ENCODE results near the gene CHN2. TPM values are rescaled to one million over a fixed set of nuclear protein-coding genes. Genes with fewer than 3 reads are reported as not detected.

Gene CHN2
- polyA plus RNA-seq, 1 of the 3 experiments (the other 2 are of a cell fraction) = 0.02 TPM

DNA sequence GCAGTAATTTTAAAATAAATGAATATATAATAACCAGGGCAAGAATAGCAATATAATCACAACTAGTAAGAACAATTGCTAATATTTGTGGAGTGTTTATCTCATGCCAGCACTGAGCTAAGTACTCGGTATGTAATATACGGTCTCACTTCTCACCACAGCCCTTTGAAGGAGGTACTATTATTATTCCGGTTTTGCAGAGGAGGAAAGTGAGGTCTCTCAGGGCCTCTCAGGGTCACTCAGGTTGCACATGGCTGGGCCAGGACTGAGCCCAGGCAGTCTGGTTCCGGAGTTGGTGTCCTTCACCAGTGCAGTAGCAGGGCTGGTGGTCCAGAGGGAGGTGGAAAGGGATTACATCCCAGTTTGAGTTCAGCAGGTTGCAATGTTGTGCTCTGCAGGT, 80.9 kb downstream of the CHN2 start:
- H3K4me3 ChIP-seq (ENCODE audit: low read depth in 2 of 2, low read length in 1 of 2) = no peak overlapping the region
- no peak overlapping the region for H3K9ac ChIP-seq
- no peaks in the 10 kb centered on the region for H3K9me3 ChIP-seq
- H3K4me2 ChIP-seq = no peak overlapping the region
- no peaks in the 10 kb centered on the region for H4K20me1 ChIP-seq (ENCODE audit: insufficient read depth)
- H3F3A ChIP-seq (replicated peaks; ENCODE audit: insufficient read depth) = no peaks in the 10 kb centered on the region
- H3K79me2 ChIP-seq (ENCODE audit: insufficient read depth) = no peaks in the 10 kb centered on the region
- TF ChIP-seq EP300 (IDR thresholded peaks at IDR 0.05; ENCODE audit: borderline replicate concordance in 1 of 2, low read depth in 1 of 2, low read length in 1 of 2) = no peak
- TF ChIP-seq SMC3 (IDR thresholded peaks at IDR 0.05; ENCODE audit: low read depth, low read length) = no peak
- TF ChIP-seq NFIC (IDR thresholded peaks at IDR 0.05; ENCODE audit: borderline replicate concordance) = no peak
- TF ChIP-seq, protein P1, sequence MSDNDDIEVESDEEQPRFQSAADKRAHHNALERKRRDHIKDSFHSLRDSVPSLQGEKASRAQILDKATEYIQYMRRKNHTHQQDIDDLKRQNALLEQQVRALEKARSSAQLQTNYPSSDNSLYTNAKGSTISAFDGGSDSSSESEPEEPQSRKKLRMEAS (IDR thresholded peaks at IDR 0.05; ENCODE audit: low read depth) = no peak
- no peak for TF ChIP-seq MEF2A (IDR thresholded peaks at IDR 0.05; ENCODE audit: borderline replicate concordance, low read depth)
- TF ChIP-seq YY1 (IDR thresholded peaks at IDR 0.05; ENCODE audit: low read depth) = no peak
- no peak for TF ChIP-seq RAD21 (IDR thresholded peaks at IDR 0.05; ENCODE audit: low read length)
- TF ChIP-seq NRF1 (IDR thresholded peaks at IDR 0.05; ENCODE audit: low read depth, low read length) = no peak
- TF ChIP-seq RFX5 (IDR thresholded peaks at IDR 0.05; ENCODE audit: low read length) = no peak
- TF ChIP-seq EZH2phosphoT487 (IDR thresholded peaks at IDR 0.05; ENCODE audit: borderline replicate concordance, low read depth) = no peak
- no peak for TF ChIP-seq FOXJ3 (CRISPR knock-in tag; IDR thresholded peaks at IDR 0.05)
- no peak for TF ChIP-seq TEAD4 (IDR thresholded peaks at IDR 0.05; ENCODE audit: borderline replicate concordance, insufficient read depth)
- TF ChIP-seq, protein P2, sequence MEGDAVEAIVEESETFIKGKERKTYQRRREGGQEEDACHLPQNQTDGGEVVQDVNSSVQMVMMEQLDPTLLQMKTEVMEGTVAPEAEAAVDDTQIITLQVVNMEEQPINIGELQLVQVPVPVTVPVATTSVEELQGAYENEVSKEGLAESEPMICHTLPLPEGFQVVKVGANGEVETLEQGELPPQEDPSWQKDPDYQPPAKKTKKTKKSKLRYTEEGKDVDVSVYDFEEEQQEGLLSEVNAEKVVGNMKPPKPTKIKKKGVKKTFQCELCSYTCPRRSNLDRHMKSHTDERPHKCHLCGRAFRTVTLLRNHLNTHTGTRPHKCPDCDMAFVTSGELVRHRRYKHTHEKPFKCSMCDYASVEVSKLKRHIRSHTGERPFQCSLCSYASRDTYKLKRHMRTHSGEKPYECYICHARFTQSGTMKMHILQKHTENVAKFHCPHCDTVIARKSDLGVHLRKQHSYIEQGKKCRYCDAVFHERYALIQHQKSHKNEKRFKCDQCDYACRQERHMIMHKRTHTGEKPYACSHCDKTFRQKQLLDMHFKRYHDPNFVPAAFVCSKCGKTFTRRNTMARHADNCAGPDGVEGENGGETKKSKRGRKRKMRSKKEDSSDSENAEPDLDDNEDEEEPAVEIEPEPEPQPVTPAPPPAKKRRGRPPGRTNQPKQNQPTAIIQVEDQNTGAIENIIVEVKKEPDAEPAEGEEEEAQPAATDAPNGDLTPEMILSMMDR (IDR thresholded peaks at IDR 0.05) = no peak
- TF ChIP-seq RCOR1 (IDR thresholded peaks at IDR 0.05; ENCODE audit: low read length) = no peak
- no peak for TF ChIP-seq SIN3A (IDR thresholded peaks at IDR 0.05; ENCODE audit: borderline replicate concordance, low read depth, low read length)
- TF ChIP-seq, protein P3, sequence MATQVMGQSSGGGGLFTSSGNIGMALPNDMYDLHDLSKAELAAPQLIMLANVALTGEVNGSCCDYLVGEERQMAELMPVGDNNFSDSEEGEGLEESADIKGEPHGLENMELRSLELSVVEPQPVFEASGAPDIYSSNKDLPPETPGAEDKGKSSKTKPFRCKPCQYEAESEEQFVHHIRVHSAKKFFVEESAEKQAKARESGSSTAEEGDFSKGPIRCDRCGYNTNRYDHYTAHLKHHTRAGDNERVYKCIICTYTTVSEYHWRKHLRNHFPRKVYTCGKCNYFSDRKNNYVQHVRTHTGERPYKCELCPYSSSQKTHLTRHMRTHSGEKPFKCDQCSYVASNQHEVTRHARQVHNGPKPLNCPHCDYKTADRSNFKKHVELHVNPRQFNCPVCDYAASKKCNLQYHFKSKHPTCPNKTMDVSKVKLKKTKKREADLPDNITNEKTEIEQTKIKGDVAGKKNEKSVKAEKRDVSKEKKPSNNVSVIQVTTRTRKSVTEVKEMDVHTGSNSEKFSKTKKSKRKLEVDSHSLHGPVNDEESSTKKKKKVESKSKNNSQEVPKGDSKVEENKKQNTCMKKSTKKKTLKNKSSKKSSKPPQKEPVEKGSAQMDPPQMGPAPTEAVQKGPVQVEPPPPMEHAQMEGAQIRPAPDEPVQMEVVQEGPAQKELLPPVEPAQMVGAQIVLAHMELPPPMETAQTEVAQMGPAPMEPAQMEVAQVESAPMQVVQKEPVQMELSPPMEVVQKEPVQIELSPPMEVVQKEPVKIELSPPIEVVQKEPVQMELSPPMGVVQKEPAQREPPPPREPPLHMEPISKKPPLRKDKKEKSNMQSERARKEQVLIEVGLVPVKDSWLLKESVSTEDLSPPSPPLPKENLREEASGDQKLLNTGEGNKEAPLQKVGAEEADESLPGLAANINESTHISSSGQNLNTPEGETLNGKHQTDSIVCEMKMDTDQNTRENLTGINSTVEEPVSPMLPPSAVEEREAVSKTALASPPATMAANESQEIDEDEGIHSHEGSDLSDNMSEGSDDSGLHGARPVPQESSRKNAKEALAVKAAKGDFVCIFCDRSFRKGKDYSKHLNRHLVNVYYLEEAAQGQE (IDR thresholded peaks at IDR 0.05; ENCODE audit: low read depth, low read length) = no peak
- TF ChIP-seq, protein P4, sequence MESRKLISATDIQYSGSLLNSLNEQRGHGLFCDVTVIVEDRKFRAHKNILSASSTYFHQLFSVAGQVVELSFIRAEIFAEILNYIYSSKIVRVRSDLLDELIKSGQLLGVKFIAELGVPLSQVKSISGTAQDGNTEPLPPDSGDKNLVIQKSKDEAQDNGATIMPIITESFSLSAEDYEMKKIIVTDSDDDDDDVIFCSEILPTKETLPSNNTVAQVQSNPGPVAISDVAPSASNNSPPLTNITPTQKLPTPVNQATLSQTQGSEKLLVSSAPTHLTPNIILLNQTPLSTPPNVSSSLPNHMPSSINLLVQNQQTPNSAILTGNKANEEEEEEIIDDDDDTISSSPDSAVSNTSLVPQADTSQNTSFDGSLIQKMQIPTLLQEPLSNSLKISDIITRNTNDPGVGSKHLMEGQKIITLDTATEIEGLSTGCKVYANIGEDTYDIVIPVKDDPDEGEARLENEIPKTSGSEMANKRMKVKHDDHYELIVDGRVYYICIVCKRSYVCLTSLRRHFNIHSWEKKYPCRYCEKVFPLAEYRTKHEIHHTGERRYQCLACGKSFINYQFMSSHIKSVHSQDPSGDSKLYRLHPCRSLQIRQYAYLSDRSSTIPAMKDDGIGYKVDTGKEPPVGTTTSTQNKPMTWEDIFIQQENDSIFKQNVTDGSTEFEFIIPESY (IDR thresholded peaks at IDR 0.05; ENCODE audit: borderline replicate concordance, low read depth) = no peak
- TF ChIP-seq, protein P5, sequence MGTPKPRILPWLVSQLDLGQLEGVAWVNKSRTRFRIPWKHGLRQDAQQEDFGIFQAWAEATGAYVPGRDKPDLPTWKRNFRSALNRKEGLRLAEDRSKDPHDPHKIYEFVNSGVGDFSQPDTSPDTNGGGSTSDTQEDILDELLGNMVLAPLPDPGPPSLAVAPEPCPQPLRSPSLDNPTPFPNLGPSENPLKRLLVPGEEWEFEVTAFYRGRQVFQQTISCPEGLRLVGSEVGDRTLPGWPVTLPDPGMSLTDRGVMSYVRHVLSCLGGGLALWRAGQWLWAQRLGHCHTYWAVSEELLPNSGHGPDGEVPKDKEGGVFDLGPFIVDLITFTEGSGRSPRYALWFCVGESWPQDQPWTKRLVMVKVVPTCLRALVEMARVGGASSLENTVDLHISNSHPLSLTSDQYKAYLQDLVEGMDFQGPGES (IDR thresholded peaks at IDR 0.05; ENCODE audit: low read depth, low read length) = no peak
- no peak for DNase-seq
- WGBS (ENCODE audit: low lambda C conversion rate) = 76% methylated on average over 4 of the region's 4 CpGs
- no peaks in the 10 kb centered on the region for H3K9me2 ChIP-seq
- no peaks in the 10 kb centered on the region for H3K36me3 ChIP-seq (replicated peaks in 1 of 2; ENCODE audit: control insufficient read depth in 1 of 2, insufficient read depth in 2 of 2, low read length in 1 of 2)
- ChIA-PET CTCF (interaction anchor here (3.7 kb wide), 1 partner anchor 86 kb away, joined by 18 read pairs; no protein-coding TSS in a partner anchor), POLR2A (no interaction called here)
- peaks cover 19% of the 10 kb centered on the region; the same call in 1 of the 2 replicates for H3K27me3 ChIP-seq (ENCODE audit: insufficient read depth)
- H2AFZ ChIP-seq (ENCODE audit: low read depth) = no peak overlapping the region
- H3K27ac ChIP-seq (ENCODE audit: low read depth in 2 of 2, low read length in 1 of 2) = no peak overlapping the region
- peaks cover 0 to 11% of the 10 kb centered on the region in 2 experiments; a peak in 3 of 4 replicates for H3K4me1 ChIP-seq (ENCODE audit: control insufficient read depth in 1 of 2, insufficient read depth in 2 of 2, low read depth in 1 of 2, low read length in 1 of 2)
